ELR (cell line): ENCODE results near the gene CNN3.

Source experiments
- DNase-seq: peaks from one replicate; pipeline ENCODE4 v3.0.0-alpha.2; 2015; ENCODE audit warnings: low read depth

CNN3 gene

GRCh38 chr1:94922761-94923331 is 4.1 kb downstream of the CNN3 start:
- DNase-seq, result peak; percentile 9

- DNase-seq, result no peak
Measured at GRCh38 chr1:94921977-94922376, 4.9 kb downstream of the CNN3 start.

- DNase-seq, result no peak
Measured at GRCh38 chr1:94920061-94920460, 6.8 kb downstream of the CNN3 start.

- no peak for DNase-seq
Measured at GRCh38 chr1:94919241-94920030, 7.5 kb downstream of the CNN3 start.

- peak; percentile 21 for DNase-seq
Measured at GRCh38 chr1:94917251-94917650, 9.7 kb downstream of the CNN3 start.

GRCh38 chr1:94912263-94913184 is 14.4 kb downstream of the CNN3 start:
- no peak for DNase-seq

GRCh38 chr1:94909486-94909885 is 17.4 kb downstream of the CNN3 start:
- DNase-seq, result no peak

GRCh38 chr1:94908965-94909364 is 17.9 kb downstream of the CNN3 start:
- DNase-seq, result no peak

GRCh38 chr1:94908190-94908589 is 18.7 kb downstream of the CNN3 start:
- DNase-seq, result no peak

- DNase-seq, result no peak
Measured at GRCh38 chr1:94907136-94907535, 19.8 kb downstream of the CNN3 start.

- no peak for DNase-seq
Measured at GRCh38 chr1:94906382-94906781, 20.5 kb downstream of the CNN3 start.

GRCh38 chr1:94905207-94905606 is 21.7 kb downstream of the CNN3 start:
- DNase-seq, result no peak

GRCh38 chr1:94903280-94904009 is 23.5 kb downstream of the CNN3 start:
- peak; percentile 25 for DNase-seq

- no peak for DNase-seq
Measured at GRCh38 chr1:94901841-94902240, 25.1 kb downstream of the CNN3 start.

- DNase-seq, result no peak
Measured at GRCh38 chr1:94899756-94900155, 27.2 kb downstream of the CNN3 start.

GRCh38 chr1:94898491-94899385 is 28.2 kb downstream of the CNN3 start:
- DNase-seq, result no peak

GRCh38 chr1:94895518-94895917 is 31.4 kb downstream of the CNN3 start:
- no peak for DNase-seq

GRCh38 chr1:94894630-94895029 is 32.3 kb downstream of the CNN3 start:
- no peak for DNase-seq

- DNase-seq, result no peak
Measured at GRCh38 chr1:94892604-94893254, 34.2 kb downstream of the CNN3 start.

GRCh38 chr1:94888201-94888600 is 38.7 kb downstream of the CNN3 start:
- DNase-seq, result no peak
